MCF 10A (cell line): ENCODE data around the gene LYPLAL1. TPM values are rescaled to one million over a fixed set of nuclear protein-coding genes. Genes with fewer than 3 reads are reported as not detected.

Source experiments
- BruUV-seq: library from RNA; stranded (reverse); fragments of 400-500 nt; replicated peaks from 2 replicates; lab custom pipeline; 2021; lab: Mats Ljungman, UMichigan
- CTCF ChIA-PET: fragments of 300-600 bp; sonication (Branson Sonifier 250); formaldehyde crosslinking; extraction: SDS; loops from one replicate; lab custom pipeline; 2021; ENCODE audit warnings: antibody characterized with exemption, inconsistent platforms; lab: Yijun Ruan, JAX
- POLR2A ChIA-PET: fragments of 300-600, 350-650 bp; sonication (Branson Sonifier 250); formaldehyde crosslinking; extraction: SDS; loops from one replicate; lab custom pipeline; 2020; ENCODE audit warnings: antibody characterized with exemption, inconsistent platforms; lab: Yijun Ruan, JAX
- DNase-seq: peaks from one replicate; pipeline ENCODE4 v3.0.0-alpha.2; 2018; ENCODE audit not compliant: unreplicated experiment
- H3K27ac Mint-ChIP-seq: one replicate; pipeline ENCODE4 v1.8.0; 2022; ENCODE audit warnings: mild to moderate bottlenecking, low read depth, mixed read lengths; ENCODE audit not compliant: unreplicated experiment
- H3K27me3 Mint-ChIP-seq: one replicate; pipeline ENCODE4 v1.8.0; 2022; ENCODE audit warnings: mixed read lengths; ENCODE audit not compliant: insufficient read depth, unreplicated experiment
- H3K36me3 Mint-ChIP-seq: one replicate; pipeline ENCODE4 v1.8.0; 2022; ENCODE audit warnings: mild to moderate bottlenecking, moderate library complexity, mixed read lengths; ENCODE audit not compliant: insufficient read depth, unreplicated experiment
- H3K4me1 Mint-ChIP-seq: one replicate; pipeline ENCODE4 v1.8.0; 2022; ENCODE audit warnings: mixed read lengths; ENCODE audit not compliant: insufficient read depth, unreplicated experiment
- H3K4me3 Mint-ChIP-seq: one replicate; pipeline ENCODE4 v1.8.0; 2022; ENCODE audit warnings: mild to moderate bottlenecking, moderate library complexity, mixed read lengths; ENCODE audit not compliant: unreplicated experiment
- H3K9me3 Mint-ChIP-seq: one replicate; pipeline ENCODE4 v1.8.0; 2022; ENCODE audit warnings: mixed read lengths; ENCODE audit not compliant: unreplicated experiment
- intact Hi-C: fragments of 100-400 bp; cut with micrococcal nuclease; formaldehyde crosslinking; loops from 2 replicates; pipeline ENCODE4 v1.14.1; 2022
- total RNA-seq: library from RNA; stranded (reverse); gene quantifications from 2 replicates; pipeline ENCODE4 v1.2.3, GENCODE V29; 2022
- TF ChIP-seq, protein P1 (sequence below): fragments of 200-600 bp; IDR thresholded peaks from one replicate; pipeline ENCODE4 v1.8.0; 2022; ENCODE audit warnings: antibody characterized with exemption, mild to moderate bottlenecking; ENCODE audit not compliant: unreplicated experiment

The LYPLAL1 gene
- total RNA-seq, 1 experiment from 2014 or later, result 59.8 TPM

DNA sequence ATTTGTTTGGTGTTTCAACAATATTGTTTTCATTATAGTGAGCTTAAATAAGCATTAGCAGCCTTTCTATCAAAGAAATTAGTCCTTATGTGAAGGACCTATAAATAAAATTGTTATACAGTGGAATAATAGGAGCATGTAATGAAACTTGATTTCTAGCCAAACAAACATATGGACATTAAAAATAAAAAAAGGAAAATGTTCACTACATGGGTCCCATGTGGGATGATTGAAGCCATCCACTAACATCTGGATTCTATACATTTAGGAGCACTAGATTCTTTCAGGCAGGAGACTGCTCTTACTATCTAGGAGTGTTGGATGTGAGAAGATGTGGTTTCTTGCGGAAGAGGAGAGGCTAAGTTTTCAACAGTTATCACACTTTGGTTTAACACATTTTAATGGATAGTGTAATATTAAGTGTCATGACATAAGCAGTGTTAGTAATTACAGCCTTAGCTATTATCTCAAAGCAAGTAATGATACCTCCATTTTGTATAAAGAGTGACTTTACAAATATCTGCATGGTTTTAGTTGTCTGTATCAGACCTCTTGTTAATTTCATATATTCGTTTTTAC, 62.3 kb downstream of the LYPLAL1 start:
- ChIA-PET CTCF (interaction anchor here (1.2 kb wide), 1 partner anchor 62 kb away, joined by 4 read pairs; no protein-coding TSS in a partner anchor), POLR2A (interaction anchor here (0.7 kb wide), 1 partner anchor 18 kb away, joined by 3 read pairs; no protein-coding TSS in a partner anchor)
- no peaks in the 10 kb centered on the region for H3K9me3 Mint-ChIP-seq
- no peaks in the 10 kb centered on the region for H3K27me3 Mint-ChIP-seq
- TF ChIP-seq, protein P1, sequence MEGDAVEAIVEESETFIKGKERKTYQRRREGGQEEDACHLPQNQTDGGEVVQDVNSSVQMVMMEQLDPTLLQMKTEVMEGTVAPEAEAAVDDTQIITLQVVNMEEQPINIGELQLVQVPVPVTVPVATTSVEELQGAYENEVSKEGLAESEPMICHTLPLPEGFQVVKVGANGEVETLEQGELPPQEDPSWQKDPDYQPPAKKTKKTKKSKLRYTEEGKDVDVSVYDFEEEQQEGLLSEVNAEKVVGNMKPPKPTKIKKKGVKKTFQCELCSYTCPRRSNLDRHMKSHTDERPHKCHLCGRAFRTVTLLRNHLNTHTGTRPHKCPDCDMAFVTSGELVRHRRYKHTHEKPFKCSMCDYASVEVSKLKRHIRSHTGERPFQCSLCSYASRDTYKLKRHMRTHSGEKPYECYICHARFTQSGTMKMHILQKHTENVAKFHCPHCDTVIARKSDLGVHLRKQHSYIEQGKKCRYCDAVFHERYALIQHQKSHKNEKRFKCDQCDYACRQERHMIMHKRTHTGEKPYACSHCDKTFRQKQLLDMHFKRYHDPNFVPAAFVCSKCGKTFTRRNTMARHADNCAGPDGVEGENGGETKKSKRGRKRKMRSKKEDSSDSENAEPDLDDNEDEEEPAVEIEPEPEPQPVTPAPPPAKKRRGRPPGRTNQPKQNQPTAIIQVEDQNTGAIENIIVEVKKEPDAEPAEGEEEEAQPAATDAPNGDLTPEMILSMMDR, result no peak
- intact Hi-C loops, result no loop called here
- H3K4me3 Mint-ChIP-seq, result no peak overlapping the region
- no peaks in the 10 kb centered on the region for H3K36me3 Mint-ChIP-seq
- H3K4me1 Mint-ChIP-seq, result no peaks in the 10 kb centered on the region
- no peak overlapping the region for H3K27ac Mint-ChIP-seq
- no TSS peak for BruUV-seq
- DNase-seq, result no peak

DNA sequence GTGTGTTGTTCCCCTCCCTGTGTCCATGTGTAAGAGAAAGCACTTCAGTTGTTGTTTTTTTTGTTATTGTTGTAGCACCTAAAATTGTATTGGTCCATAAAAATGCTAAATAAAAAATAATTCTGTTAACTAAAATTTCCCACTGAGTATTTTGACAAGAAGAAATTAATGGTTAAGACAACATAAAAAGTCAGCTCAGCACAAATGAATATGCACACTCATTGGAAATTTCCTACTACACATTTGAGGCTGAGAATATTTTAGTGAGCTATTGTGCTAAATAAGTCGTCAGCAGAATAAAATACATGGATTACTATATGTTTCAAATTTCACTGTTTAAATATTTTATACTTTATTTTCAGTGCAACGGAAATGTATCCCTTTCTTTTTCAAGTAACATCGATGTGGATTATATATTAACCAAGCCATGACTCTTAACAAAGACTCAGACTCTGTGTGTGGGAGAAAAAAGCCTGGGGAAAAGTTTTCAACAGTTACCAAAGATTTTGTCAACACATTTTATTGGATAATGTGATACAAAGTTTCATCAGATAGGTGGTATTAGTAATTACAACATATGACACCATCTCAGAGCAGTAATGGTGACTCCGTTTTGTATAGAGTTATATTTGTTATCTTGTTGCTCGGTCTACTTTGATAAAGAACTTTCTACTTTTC, 63.4 kb downstream of the LYPLAL1 start:
- POLR2A ChIA-PET, result interaction anchor here (0.6 to 0.7 kb wide), 2 partner anchors 325 to 1740 kb away, joined by 3 to 4 read pairs; no protein-coding TSS in a partner anchor

DNA sequence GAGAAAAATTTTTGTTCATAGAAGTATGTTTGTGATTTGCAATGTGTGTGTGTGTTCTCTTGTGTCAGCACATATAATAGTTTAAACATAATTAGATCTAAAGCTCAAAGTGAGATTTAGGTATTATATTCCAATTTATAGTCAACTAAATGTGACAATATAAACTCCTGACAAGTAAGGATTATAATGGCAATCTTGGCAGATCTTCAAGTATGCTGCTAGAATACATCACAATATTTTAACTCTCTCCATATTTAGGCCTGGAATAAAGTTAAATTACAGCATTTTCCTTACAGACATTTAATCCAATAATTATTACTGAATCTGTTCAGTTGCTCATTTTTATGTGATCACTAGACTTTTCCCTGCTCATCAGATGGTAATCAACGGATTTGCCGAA, 65.8 kb downstream of the LYPLAL1 start:
- no peaks in the 10 kb centered on the region for H3K9me3 Mint-ChIP-seq
- no peak overlapping the region for H3K27ac Mint-ChIP-seq
- DNase-seq, result no peak
- H3K4me1 Mint-ChIP-seq, result no peaks in the 10 kb centered on the region
- BruUV-seq, result no TSS peak
- intact Hi-C loops, result no loop called here
- TF ChIP-seq, protein P1, result no peak
- H3K4me3 Mint-ChIP-seq, result no peak overlapping the region
- ChIA-PET POLR2A (interaction anchor here (0.7 kb wide), 1 partner anchor 21 kb away, joined by 3 read pairs; no protein-coding TSS in a partner anchor), CTCF (interaction anchor here (0.6 to 0.9 kb wide), 3 partner anchors 11 to 179 kb away, joined by 3 to 4 read pairs (median 4); no protein-coding TSS in a partner anchor)
- H3K36me3 Mint-ChIP-seq, result no peaks in the 10 kb centered on the region
- no peaks in the 10 kb centered on the region for H3K27me3 Mint-ChIP-seq

More for the DNA sequence above, 63.4 kb downstream of the LYPLAL1 start:
- no TSS peak for BruUV-seq
- intact Hi-C loops, result no loop called here
- Mint-ChIP-seq H3K4me1 (no peaks in the 10 kb centered on the region), H3K4me3 (no peak overlapping the region), H3K9me3 (no peaks in the 10 kb centered on the region), H3K27ac (no peak overlapping the region), H3K36me3 (no peaks in the 10 kb centered on the region), H3K27me3 (no peaks in the 10 kb centered on the region)
- no peak for DNase-seq
- TF ChIP-seq, protein P1, result no peak
- CTCF ChIA-PET, result interaction anchor here (0.7 to 1.0 kb wide), 2 partner anchors 553 to 761 kb away, joined by 3 read pairs; no protein-coding TSS in a partner anchor

DNA sequence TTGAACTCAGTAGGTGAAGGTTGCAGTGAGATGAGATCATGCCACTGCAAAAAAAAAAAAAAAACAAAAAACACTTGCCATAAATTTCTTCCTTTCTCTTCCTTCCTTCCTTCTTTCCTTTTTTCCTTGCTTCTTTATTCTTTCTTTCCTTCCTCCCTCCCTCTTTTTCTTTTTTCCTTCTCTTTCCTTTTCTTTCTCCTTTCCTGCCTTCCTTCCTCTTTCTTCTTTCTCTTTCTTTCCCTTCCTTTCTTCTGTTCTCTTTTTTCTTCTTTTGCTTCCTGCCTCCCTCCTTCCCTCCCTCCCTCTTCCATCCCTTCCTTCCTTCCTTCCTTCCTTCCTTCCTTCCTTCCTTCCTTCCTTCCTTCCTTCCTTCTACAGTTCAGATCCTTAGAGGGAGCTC, 71.2 kb downstream of the LYPLAL1 start:
- DNase-seq, result no peak
- BruUV-seq, result no TSS peak
- no peak overlapping the region for H3K27ac Mint-ChIP-seq
- H3K4me3 Mint-ChIP-seq, result no peak overlapping the region
- H3K27me3 Mint-ChIP-seq, result no peaks in the 10 kb centered on the region
- ChIA-PET CTCF (interaction anchor here (0.5 to 1.0 kb wide), 3 partner anchors 23 to 107 kb away, joined by 3 to 5 read pairs (median 3); no protein-coding TSS in a partner anchor), POLR2A (interaction anchor here (0.6 to 0.7 kb wide), 2 partner anchors 14 to 103 kb away, joined by 3 read pairs; no protein-coding TSS in a partner anchor)
- TF ChIP-seq, protein P1, result no peak
- intact Hi-C loops, result loop anchor here (5.0 kb wide), 1 partner anchor 98 kb away; no protein-coding TSS in a partner anchor
- H3K4me1 Mint-ChIP-seq, result no peaks in the 10 kb centered on the region
- no peaks in the 10 kb centered on the region for H3K9me3 Mint-ChIP-seq
- no peaks in the 10 kb centered on the region for H3K36me3 Mint-ChIP-seq
